ENCODE data around the gene FLNB. TPM values are rescaled to one million over a fixed set of nuclear protein-coding genes. Genes with fewer than 3 reads are reported as not detected.

The FLNB gene
- total and polyA plus RNA-seq, 2 of the 13 experiments (the other 11 are each of a cell fraction or from before 2014, with no cell fraction given), result 106 to 130 TPM

DNA sequence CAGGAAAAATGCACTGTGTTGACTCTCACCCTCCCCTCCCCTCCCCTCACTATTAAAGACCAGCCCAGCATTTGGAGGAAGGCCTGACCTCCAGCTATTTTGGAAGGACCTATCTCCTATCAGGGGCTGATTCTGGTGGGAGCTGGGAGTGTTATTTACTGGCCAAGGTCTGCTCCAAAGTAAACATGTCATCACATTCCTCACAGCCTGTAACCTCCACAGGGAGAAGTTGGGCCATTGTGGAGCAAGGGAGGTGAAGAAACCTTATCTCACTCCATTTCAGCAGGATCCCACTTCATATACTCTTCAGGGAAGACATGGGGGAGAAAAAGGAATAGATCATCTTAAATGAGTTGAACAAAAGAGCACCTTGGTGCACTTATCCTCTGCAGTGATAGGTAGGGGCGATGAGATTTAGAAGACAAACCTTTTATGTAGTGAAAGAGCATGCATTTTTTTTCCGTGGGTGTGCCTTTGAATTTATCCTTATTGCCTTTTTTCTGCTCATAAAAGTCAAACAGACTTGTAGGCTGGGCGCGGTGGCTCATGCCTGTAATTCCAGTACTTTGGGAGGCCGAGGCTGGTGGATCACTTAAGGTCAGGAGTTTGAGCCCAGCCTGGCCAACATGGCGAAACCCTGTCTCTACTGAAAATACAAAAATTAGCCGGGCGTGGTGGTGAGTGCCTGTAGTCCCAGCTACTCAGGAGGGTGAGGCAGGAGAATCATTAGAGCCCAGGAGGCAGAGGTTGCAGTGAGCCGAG lies 15.6 kb upstream of the FLNB start (continued):
- TF ChIP-seq, protein P1, sequence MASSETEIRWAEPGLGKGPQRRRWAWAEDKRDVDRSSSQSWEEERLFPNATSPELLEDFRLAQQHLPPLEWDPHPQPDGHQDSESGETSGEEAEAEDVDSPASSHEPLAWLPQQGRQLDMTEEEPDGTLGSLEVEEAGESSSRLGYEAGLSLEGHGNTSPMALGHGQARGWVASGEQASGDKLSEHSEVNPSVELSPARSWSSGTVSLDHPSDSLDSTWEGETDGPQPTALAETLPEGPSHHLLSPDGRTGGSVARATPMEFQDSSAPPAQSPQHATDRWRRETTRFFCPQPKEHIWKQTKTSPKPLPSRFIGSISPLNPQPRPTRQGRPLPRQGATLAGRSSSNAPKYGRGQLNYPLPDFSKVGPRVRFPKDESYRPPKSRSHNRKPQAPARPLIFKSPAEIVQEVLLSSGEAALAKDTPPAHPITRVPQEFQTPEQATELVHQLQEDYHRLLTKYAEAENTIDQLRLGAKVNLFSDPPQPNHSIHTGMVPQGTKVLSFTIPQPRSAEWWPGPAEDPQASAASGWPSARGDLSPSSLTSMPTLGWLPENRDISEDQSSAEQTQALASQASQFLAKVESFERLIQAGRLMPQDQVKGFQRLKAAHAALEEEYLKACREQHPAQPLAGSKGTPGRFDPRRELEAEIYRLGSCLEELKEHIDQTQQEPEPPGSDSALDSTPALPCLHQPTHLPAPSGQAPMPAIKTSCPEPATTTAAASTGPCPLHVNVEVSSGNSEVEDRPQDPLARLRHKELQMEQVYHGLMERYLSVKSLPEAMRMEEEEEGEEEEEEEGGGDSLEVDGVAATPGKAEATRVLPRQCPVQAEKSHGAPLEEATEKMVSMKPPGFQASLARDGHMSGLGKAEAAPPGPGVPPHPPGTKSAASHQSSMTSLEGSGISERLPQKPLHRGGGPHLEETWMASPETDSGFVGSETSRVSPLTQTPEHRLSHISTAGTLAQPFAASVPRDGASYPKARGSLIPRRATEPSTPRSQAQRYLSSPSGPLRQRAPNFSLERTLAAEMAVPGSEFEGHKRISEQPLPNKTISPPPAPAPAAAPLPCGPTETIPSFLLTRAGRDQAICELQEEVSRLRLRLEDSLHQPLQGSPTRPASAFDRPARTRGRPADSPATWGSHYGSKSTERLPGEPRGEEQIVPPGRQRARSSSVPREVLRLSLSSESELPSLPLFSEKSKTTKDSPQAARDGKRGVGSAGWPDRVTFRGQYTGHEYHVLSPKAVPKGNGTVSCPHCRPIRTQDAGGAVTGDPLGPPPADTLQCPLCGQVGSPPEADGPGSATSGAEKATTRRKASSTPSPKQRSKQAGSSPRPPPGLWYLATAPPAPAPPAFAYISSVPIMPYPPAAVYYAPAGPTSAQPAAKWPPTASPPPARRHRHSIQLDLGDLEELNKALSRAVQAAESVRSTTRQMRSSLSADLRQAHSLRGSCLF (CRISPR knock-in tag; IDR thresholded peaks at IDR 0.05; ENCODE audit: borderline replicate concordance), result no peak
- TF ChIP-seq TGIF2 (CRISPR knock-in tag; IDR thresholded peaks at IDR 0.05) (0 out of 2 replicates have a peak, but pooled peaks have one; percentile 48), YY1 (IDR thresholded peaks at IDR 0.05; ENCODE audit: insufficient read depth, insufficient replicate concordance, low read depth, low read length) (no peak), REL (CRISPR knock-in tag; conservative IDR thresholded peaks at IDR 0.05) (no peak), NR1H2 (CRISPR knock-in tag; IDR thresholded peaks at IDR 0.05; ENCODE audit: borderline replicate concordance, low read depth) (no peak), ZNF225 (CRISPR knock-in tag; IDR thresholded peaks at IDR 0.05) (no peak), ZNF7 (CRISPR knock-in tag; IDR thresholded peaks at IDR 0.05) (no peak), YEATS2 (CRISPR knock-in tag; IDR thresholded peaks at IDR 0.05; ENCODE audit: borderline replicate concordance) (no peak), ZNF121 (CRISPR knock-in tag; IDR thresholded peaks at IDR 0.05) (no peak), ZNF83 (CRISPR knock-in tag; IDR thresholded peaks at IDR 0.05; ENCODE audit: borderline replicate concordance) (no peak), NR2C2 (CRISPR knock-in tag; IDR thresholded peaks at IDR 0.05; ENCODE audit: borderline replicate concordance) (peak; percentile 51; the same call in 1 of the 2 replicates), ZNF777 (CRISPR knock-in tag; IDR thresholded peaks at IDR 0.05) (no peak), ZNF768 (CRISPR knock-in tag; IDR thresholded peaks at IDR 0.05) (no peak), SRSF1 (optimal IDR thresholded peaks at IDR 0.05; ENCODE audit: low read depth, low read length) (no peak), PPARG (CRISPR knock-in tag; conservative IDR thresholded peaks at IDR 0.05) (peak; percentile 30; the same call in 1 of the 2 replicates), CAMTA2 (CRISPR knock-in tag; IDR thresholded peaks at IDR 0.05; ENCODE audit: borderline replicate concordance) (no peak)
- TF ChIP-seq, protein P2, sequence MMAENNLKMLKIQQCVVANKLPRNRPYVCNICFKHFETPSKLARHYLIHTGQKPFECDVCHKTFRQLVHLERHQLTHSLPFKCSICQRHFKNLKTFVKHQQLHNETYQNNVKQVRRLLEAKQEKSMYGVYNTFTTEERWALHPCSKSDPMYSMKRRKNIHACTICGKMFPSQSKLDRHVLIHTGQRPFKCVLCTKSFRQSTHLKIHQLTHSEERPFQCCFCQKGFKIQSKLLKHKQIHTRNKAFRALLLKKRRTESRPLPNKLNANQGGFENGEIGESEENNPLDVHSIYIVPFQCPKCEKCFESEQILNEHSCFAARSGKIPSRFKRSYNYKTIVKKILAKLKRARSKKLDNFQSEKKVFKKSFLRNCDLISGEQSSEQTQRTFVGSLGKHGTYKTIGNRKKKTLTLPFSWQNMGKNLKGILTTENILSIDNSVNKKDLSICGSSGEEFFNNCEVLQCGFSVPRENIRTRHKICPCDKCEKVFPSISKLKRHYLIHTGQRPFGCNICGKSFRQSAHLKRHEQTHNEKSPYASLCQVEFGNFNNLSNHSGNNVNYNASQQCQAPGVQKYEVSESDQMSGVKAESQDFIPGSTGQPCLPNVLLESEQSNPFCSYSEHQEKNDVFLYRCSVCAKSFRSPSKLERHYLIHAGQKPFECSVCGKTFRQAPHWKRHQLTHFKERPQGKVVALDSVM (CRISPR knock-in tag; IDR thresholded peaks at IDR 0.05), result no peak
